ENCODE data around the gene HUWE1.

HUWE1 gene

DNA sequence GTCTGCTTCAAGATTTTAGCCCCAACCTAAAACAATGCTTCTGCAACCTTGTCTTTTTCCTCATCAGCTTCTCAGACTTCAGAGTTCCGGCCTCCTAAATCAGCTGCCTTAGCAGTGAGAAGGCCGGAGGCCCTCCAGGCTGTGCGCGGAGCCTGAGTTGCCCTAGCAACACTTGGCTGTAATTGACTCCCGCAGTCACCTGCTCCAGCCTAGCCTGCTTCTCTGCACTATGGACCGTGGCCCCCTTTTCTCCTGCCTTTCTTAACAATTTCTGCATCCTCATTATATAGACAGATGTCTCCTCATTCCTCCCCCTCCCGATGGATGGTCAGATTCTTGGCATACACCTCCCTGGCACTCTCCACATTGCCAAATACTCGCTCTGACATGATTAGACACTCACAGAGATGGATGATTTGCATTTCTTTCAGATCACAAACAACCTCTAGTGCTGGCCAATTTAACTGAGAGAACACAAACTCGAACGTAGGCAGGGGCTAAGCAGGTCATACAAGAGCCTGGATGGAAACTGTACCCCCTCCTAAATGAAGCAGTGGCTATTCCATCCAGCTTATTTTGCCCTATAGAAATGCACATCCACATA lies 9.5 kb upstream of the HUWE1 start:
- no peak for ATAC-seq
- no peak for TF ChIP-seq ESRRG (CRISPR knock-in tag; IDR thresholded peaks at IDR 0.05)
- no peak for TF ChIP-seq TOX (CRISPR knock-in tag; IDR thresholded peaks at IDR 0.05; ENCODE audit: borderline replicate concordance)
- TF ChIP-seq PPARA (CRISPR knock-in tag; IDR thresholded peaks at IDR 0.05; ENCODE audit: borderline replicate concordance), result no peak
- no peak for TF ChIP-seq POU6F1 (CRISPR knock-in tag; IDR thresholded peaks at IDR 0.05; ENCODE audit: borderline replicate concordance, low read depth)
- TF ChIP-seq ZNF8 (CRISPR knock-in tag; IDR thresholded peaks at IDR 0.05), result no peak

GRCh38 chrX:53694642-53695041 lies 8.1 kb upstream of the HUWE1 start:
- TF ChIP-seq BACH2 (CRISPR knock-in tag; IDR thresholded peaks at IDR 0.05; ENCODE audit: borderline replicate concordance) (no peak), ZC3H10 (CRISPR knock-in tag; IDR thresholded peaks at IDR 0.05) (no peak), ESRRG (CRISPR knock-in tag; IDR thresholded peaks at IDR 0.05) (no peak), ZNF70 (CRISPR knock-in tag; IDR thresholded peaks at IDR 0.05) (no peak), ZNF565 (CRISPR knock-in tag; conservative IDR thresholded peaks at IDR 0.05; ENCODE audit: low read depth) (no peak), ZFP30 (CRISPR knock-in tag; IDR thresholded peaks at IDR 0.05) (no peak), ZNF8 (CRISPR knock-in tag; IDR thresholded peaks at IDR 0.05) (no peak), TCF4 (CRISPR knock-in tag; IDR thresholded peaks at IDR 0.05; ENCODE audit: borderline replicate concordance) (no peak), ZFP3 (CRISPR knock-in tag; IDR thresholded peaks at IDR 0.05) (no peak), OSR1 (CRISPR knock-in tag; IDR thresholded peaks at IDR 0.05) (no peak), TOX (CRISPR knock-in tag; IDR thresholded peaks at IDR 0.05; ENCODE audit: borderline replicate concordance) (no peak), RARB (CRISPR knock-in tag; IDR thresholded peaks at IDR 0.05) (no peak), CSDC2 (CRISPR knock-in tag; IDR thresholded peaks at IDR 0.05) (no peak), GLIS3 (CRISPR knock-in tag; IDR thresholded peaks at IDR 0.05) (no peak), POU6F1 (CRISPR knock-in tag; IDR thresholded peaks at IDR 0.05; ENCODE audit: borderline replicate concordance, low read depth) (no peak), PPARA (CRISPR knock-in tag; IDR thresholded peaks at IDR 0.05; ENCODE audit: borderline replicate concordance) (no peak)
- TF ChIP-seq, protein P1, sequence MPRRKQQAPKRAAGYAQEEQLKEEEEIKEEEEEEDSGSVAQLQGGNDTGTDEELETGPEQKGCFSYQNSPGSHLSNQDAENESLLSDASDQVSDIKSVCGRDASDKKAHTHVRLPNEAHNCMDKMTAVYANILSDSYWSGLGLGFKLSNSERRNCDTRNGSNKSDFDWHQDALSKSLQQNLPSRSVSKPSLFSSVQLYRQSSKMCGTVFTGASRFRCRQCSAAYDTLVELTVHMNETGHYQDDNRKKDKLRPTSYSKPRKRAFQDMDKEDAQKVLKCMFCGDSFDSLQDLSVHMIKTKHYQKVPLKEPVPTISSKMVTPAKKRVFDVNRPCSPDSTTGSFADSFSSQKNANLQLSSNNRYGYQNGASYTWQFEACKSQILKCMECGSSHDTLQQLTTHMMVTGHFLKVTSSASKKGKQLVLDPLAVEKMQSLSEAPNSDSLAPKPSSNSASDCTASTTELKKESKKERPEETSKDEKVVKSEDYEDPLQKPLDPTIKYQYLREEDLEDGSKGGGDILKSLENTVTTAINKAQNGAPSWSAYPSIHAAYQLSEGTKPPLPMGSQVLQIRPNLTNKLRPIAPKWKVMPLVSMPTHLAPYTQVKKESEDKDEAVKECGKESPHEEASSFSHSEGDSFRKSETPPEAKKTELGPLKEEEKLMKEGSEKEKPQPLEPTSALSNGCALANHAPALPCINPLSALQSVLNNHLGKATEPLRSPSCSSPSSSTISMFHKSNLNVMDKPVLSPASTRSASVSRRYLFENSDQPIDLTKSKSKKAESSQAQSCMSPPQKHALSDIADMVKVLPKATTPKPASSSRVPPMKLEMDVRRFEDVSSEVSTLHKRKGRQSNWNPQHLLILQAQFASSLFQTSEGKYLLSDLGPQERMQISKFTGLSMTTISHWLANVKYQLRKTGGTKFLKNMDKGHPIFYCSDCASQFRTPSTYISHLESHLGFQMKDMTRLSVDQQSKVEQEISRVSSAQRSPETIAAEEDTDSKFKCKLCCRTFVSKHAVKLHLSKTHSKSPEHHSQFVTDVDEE (CRISPR knock-in tag; IDR thresholded peaks at IDR 0.05), result no peak
- TF ChIP-seq, protein P2, sequence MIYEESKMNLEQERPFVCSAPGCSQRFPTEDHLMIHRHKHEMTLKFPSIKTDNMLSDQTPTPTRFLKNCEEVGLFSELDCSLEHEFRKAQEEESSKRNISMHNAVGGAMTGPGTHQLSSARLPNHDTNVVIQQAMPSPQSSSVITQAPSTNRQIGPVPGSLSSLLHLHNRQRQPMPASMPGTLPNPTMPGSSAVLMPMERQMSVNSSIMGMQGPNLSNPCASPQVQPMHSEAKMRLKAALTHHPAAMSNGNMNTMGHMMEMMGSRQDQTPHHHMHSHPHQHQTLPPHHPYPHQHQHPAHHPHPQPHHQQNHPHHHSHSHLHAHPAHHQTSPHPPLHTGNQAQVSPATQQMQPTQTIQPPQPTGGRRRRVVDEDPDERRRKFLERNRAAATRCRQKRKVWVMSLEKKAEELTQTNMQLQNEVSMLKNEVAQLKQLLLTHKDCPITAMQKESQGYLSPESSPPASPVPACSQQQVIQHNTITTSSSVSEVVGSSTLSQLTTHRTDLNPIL (CRISPR knock-in tag; IDR thresholded peaks at IDR 0.05; ENCODE audit: low read depth), result no peak
- TF ChIP-seq, protein P3, sequence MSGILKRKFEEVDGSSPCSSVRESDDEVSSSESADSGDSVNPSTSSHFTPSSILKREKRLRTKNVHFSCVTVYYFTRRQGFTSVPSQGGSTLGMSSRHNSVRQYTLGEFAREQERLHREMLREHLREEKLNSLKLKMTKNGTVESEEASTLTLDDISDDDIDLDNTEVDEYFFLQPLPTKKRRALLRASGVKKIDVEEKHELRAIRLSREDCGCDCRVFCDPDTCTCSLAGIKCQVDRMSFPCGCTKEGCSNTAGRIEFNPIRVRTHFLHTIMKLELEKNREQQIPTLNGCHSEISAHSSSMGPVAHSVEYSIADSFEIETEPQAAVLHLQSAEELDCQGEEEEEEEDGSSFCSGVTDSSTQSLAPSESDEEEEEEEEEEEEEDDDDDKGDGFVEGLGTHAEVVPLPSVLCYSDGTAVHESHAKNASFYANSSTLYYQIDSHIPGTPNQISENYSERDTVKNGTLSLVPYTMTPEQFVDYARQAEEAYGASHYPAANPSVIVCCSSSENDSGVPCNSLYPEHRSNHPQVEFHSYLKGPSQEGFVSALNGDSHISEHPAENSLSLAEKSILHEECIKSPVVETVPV (CRISPR knock-in tag; IDR thresholded peaks at IDR 0.05), result no peak
- TF ChIP-seq, protein P4, sequence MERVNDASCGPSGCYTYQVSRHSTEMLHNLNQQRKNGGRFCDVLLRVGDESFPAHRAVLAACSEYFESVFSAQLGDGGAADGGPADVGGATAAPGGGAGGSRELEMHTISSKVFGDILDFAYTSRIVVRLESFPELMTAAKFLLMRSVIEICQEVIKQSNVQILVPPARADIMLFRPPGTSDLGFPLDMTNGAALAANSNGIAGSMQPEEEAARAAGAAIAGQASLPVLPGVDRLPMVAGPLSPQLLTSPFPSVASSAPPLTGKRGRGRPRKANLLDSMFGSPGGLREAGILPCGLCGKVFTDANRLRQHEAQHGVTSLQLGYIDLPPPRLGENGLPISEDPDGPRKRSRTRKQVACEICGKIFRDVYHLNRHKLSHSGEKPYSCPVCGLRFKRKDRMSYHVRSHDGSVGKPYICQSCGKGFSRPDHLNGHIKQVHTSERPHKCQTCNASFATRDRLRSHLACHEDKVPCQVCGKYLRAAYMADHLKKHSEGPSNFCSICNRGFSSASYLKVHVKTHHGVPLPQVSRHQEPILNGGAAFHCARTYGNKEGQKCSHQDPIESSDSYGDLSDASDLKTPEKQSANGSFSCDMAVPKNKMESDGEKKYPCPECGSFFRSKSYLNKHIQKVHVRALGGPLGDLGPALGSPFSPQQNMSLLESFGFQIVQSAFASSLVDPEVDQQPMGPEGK (CRISPR knock-in tag; IDR thresholded peaks at IDR 0.05; ENCODE audit: borderline replicate concordance), result no peak
- ATAC-seq, result no peak
